ENCODE results near the gene ICAM2.

The ICAM2 gene

DNA sequence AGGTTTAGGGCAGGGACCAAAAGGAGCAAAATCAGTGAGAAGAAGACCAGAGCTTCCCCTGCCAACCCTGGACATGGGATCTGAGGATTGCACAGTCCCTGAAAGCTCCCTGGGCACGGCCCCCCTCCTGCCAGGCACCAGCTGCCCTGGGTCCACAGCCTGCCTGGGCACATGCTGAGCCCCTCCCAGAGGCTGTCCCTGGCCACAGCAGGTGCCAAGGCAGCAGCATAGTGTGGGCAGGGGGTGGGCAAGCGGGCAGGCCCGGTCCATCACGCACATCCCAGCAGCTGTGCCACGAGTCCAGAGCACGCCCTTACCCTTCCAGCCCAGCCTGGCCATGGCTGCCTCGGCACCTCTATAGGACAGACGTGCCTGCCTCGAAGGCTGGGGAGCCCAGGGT, 60.4 kb downstream of the ICAM2 start:
- no peak overlapping the region; a peak in 1 of 20 replicates for H3K4me3 ChIP-seq

DNA sequence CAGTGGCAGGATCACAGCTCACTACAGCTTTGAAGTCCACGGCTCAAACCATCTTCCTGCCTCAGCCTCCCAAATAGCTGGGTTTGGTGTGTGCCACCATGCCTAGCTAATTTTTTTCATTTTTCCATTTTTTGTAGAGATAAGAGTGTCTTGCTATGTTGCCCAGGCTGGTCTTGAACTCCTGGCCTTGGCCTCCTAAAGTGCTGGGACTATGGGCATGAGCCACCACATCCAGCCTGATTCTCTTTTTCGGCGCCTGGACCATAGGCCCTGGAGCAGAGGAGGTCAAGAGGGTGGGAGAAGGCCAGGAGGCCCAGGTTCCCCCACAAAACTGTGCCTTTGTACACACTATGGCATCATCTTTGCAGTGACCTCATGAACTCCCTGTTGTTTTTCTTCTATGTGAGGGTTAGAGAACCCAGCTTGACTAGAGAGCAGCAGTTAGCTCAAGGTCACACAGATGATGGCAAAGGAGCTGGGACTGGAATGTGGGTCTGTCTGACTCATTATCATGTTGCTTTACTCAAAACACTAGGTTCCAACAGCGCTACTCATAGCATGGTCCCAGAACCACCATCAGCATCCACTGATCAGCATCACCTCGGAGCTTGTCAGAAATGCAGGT, 64.0 kb downstream of the ICAM2 start:
- no peak overlapping the region for H3K9ac ChIP-seq
- peaks cover 17 to 73% (median 57%) of the 10 kb centered on the region in 10 experiments for H3K4me1 ChIP-seq
- no peaks in the 10 kb centered on the region for H3K27me3 ChIP-seq
- H3K36me3 ChIP-seq = no peaks in the 10 kb centered on the region
- H3K4me2 ChIP-seq = no peak overlapping the region
- no peak for TF ChIP-seq Cebpa-rat (IDR thresholded peaks at IDR 0.05)
- H3K27ac ChIP-seq = no peak overlapping the region
- H4K20me1 ChIP-seq = no peaks in the 10 kb centered on the region
- H3K4me3 ChIP-seq = no peak overlapping the region
- H3K9me3 ChIP-seq (replicated peaks in 1 of 11) = no peaks in the 10 kb centered on the region

More for the DNA sequence above, 60.4 kb downstream of the ICAM2 start:
- Histone ChIP-seq H4K20me1 (no peaks in the 10 kb centered on the region), H3K27ac (0 out of 22 replicates have a peak overlapping the region, but pooled peaks of 1 of the 11 experiments have one; percentile 5), H3K4me2 (peak overlapping the region in 10 of 11 experiments; percentile 17 to 71 (median 60); a peak in 18 of 22 replicates), H3K27me3 (no peaks in the 10 kb centered on the region), H3K4me1 (peaks cover 8 to 45% (median 21%) of the 10 kb centered on the region in 10 experiments; a peak in 19 of 20 replicates), H3K36me3 (no peaks in the 10 kb centered on the region), H3K9me3 (replicated peaks in 1 of 11) (no peaks in the 10 kb centered on the region), H3K9ac (peak overlapping the region in 1 of 11 experiments; percentile 22; a peak in 2 of 22 replicates)
- no peak for TF ChIP-seq Cebpa-rat (IDR thresholded peaks at IDR 0.05)

DNA sequence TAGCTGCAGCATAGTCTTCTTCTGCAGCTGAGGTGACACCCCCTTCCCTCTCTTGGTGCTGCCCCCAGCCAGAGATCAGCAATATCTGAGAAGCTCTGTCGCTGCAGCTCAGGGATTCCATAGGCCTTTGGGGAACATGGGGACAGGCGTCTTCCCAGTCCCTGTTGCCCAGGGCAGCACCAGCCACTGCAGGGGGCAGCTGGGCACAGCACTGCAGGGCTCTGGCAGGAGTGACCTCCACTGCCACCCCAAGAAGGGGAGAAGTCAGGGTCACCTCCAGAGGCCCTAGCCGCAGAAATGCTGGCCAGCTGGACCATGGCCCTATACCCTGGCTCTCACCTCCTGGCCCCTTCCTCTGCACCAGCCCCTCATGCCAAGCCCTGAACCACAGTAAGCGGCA, 64.6 kb downstream of the ICAM2 start:
- Histone ChIP-seq H3K4me1 (peaks cover 17 to 73% (median 57%) of the 10 kb centered on the region in 10 experiments), H3K4me2 (no peak overlapping the region), H3K9me3 (replicated peaks in 1 of 11) (no peaks in the 10 kb centered on the region), H3K27ac (no peak overlapping the region), H3K36me3 (no peaks in the 10 kb centered on the region), H4K20me1 (no peaks in the 10 kb centered on the region), H3K9ac (no peak overlapping the region), H3K4me3 (no peak overlapping the region), H3K27me3 (no peaks in the 10 kb centered on the region)
- TF ChIP-seq Cebpa-rat (IDR thresholded peaks at IDR 0.05) = no peak

DNA sequence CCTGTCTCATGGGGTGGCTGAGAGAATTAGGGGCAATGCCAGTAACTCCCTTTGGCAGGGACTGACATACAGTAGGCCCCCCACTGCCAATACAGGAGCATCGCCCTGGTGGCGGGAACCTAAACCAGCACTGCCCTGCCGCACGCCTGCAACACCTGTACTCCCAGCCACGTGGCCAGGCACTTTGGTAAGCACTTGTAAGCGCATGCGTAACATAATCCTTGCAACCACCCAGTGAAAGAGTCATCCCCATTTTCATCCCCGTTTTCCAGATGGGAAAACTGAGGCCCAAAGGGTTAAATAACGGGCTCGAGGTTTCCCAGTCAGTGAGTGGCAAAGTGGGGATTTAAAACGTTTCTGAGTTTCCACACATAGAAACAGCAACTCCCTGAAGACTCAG, 65.2 kb downstream of the ICAM2 start:
- Histone ChIP-seq H4K20me1 (no peaks in the 10 kb centered on the region), H3K27me3 (no peaks in the 10 kb centered on the region), H3K4me1 (peaks cover 11 to 73% (median 57%) of the 10 kb centered on the region in 10 experiments), H3K4me3 (no peak overlapping the region), H3K4me2 (peak overlapping the region in 4 of 11 experiments; percentile 88 to 100 (median 93); a peak in 6 of 22 replicates), H3K27ac (no peak overlapping the region), H3K9me3 (replicated peaks in 1 of 11) (no peaks in the 10 kb centered on the region), H3K9ac (no peak overlapping the region), H3K36me3 (no peaks in the 10 kb centered on the region)
- TF ChIP-seq Cebpa-rat (IDR thresholded peaks at IDR 0.05) = no peak

DNA sequence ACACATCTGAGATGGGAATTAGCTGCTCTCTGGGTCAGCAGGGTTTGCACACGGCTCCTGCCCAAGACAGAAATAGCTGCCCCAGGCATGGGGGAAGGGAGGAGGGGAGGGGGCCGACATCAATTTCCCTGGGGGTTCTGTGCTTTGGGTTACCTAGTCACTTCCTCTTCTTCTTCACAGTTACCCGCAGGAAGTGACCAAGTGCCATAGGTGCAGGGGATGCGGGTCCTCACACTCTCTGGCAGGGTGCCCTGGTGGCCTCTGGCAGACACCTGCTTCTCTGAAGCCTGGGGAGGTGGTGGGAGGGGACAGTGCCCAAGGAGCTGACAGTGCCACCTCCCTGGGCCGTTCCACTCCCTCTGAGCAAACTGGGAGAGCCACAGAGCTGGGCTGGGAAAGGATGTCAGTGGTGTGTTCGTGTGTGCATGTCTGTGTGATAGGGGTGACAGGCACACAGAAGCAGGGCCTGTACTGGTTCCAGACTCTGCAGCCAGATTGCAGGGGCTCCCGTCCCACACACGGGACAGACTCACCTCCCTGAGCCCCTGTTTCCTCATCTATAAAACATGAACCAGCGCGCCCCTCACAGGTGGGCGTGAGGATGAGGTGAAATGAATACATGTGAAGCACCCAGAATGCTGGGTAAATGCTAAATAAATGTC, 65.9 kb downstream of the ICAM2 start:
- Histone ChIP-seq H3K36me3 (no peaks in the 10 kb centered on the region), H3K9ac (peak overlapping the region in 5 of 11 experiments; percentile 5 to 64 (median 46); a peak in 7 of 22 replicates), H3K4me2 (peak overlapping the region; percentile 35 to 100 (median 75); a peak in 21 of 22 replicates), H3K9me3 (replicated peaks in 1 of 11) (no peaks in the 10 kb centered on the region), H4K20me1 (no peaks in the 10 kb centered on the region), H3K27ac (peak overlapping the region in 7 of 11 experiments; percentile 5 to 58 (median 23); a peak in 9 of 22 replicates), H3K4me1 (peaks cover 9 to 73% (median 57%) of the 10 kb centered on the region in 10 experiments), H3K4me3 (peak overlapping the region in 1 of 10 experiments; percentile 5; a peak in 2 of 20 replicates), H3K27me3 (no peaks in the 10 kb centered on the region)
- no peak for TF ChIP-seq Cebpa-rat (IDR thresholded peaks at IDR 0.05)
